Nucleus accumbens (tissue), 56 donors: ENCODE data around the gene HCAR2.
"Not testable (repeated sequence)": the region's sequence is repeated elsewhere in the genome, so short reads cannot be mapped to it uniquely, and the experiment has no call there.

ENCODE experiments used
- DNase-seq, 56 donors: peaks; one replicate each; lab custom pipeline; 2025; lab: John Stamatoyannopoulos, UW

Gene HCAR2

DNA sequence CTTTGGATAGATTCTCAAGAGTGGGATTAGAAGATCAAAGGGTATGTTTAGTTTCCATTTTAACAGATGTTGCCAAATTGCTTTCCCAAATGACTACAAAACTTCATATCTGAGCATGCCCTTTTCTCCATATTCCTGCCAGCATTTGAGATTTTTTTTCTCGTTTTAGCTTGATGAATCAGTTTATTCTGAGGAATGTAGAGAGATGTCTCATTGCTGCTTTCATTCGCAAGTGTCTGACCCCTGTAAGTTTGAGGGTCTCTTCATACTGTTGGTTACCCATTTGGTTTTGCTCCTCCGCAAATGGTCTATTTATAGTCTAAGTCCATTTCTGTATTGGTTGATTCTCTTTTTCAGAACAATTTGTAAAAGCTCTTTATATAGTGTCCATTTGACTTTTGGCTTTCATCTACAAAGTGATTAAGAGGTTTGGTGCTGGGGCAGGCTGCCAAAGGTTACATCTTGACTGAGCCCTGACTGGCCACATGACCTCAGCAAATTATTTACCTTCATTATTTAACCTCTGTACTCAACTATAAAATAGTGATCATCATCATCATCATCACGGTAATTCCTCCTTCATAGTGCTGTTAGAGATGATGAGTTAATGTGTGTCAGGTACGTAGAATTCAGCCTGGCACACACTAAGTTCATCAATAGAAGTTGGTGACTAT lies 33.6 kb downstream of the HCAR2 start:
- DNase-seq, result no peak

GRCh38 chr12:122668268-122668667 lies 34.9 kb downstream of the HCAR2 start:
- no peak for DNase-seq

DNA sequence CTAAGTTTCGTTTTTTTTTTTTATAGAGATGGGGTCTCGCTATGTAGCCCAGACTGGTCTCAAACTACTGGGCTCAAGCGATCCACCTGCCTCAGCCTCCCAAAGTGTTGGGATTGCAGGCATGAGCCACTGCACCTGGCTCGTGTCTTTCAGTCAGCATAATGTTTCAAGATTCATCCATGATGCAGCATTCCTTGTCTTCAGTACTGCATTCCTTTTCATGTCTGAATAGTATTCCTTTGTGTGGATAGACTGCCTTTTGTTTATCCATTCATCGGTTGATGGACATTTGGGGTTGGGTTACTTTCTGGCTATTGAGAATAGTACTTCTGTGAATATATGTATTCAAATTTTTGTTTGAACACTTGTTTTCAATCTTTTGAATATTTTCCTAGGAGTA lies 37.4 kb downstream of the HCAR2 start:
- DNase-seq, result no peak

DNA sequence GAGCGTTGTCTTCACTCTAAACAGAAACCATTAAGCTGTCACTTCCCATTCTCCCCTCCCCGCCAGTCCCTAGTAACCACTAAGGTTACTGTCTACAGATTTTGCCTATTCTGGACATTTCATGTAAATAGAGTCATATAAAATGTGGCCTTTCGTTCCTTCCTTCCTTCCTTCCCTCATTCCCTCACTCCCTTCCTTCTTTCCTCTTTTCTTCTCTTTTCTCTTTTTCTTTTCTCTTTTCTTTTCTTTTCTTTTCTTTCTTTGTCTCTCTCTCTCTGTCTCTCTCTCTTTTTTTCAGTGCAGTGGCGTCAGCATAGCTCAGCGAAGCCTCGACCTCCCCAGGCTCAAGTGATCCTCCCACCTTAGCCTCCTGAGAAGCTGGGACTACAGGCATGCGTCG lies 37.8 kb downstream of the HCAR2 start:
- no peak for DNase-seq

DNA sequence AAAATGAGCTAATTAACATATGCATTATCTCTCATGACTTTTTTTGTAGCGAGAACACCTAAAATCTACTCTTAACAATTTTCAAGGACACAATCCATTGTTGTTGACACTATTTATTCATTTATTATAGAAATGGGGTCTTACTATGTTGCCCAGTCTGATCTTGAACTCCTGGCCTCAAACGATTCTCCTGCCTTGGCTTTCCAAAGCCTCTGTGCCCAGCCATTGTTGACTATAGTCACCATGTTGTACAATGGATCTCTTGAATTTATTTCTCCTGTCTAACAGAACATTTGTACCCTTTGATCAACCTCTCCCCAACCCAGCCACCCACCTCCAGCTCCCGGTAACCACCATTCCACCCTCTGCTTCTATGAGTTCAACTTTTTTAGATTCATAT lies 41.2 kb downstream of the HCAR2 start:
- no peak for DNase-seq

DNA sequence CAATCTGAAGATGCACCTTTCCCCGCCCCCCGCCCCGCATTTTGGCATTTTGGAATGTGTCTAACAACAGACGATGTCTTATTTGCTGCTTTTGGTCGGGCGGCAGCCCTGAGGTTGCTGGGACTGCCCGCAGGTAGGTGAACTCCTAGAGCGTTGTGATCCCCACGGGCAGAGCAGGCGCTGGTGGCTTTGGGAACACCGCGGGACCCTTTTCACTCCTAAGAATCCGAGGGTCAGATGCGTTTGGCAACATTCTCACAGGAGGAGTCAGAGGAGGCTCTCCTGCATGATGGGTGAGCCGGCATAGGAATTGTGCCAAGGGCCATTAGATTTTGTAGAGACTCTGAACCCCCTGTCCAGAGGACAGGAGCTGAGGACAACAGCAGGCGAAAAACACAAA lies 41.9 kb downstream of the HCAR2 start:
- DNase-seq, result no peak

GRCh38 chr12:122659579-122659978 lies 43.6 kb downstream of the HCAR2 start:
- no peak for DNase-seq

GRCh38 chr12:122656298-122656697 lies 46.9 kb downstream of the HCAR2 start:
- no peak for DNase-seq

DNA sequence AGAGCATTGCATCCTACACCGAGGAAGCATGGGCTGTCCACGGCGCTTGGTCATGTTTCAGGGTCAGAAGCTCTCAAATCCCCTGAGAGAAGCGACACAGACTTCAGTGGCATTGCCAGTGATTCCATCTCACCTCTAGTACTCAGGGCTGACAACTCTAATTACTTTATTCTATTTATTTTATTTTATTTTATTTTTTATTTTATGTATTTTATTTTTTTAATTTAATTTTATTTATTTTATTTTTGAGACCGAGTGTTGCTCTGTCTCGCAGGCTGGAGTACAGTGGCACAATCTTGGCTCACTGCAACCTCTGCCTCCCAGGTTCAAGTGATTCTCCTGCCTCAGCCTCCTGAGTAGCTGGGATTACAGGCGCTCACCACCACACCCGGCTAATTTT lies 49.9 kb downstream of the HCAR2 start:
- not testable (repeated sequence) for DNase-seq

DNA sequence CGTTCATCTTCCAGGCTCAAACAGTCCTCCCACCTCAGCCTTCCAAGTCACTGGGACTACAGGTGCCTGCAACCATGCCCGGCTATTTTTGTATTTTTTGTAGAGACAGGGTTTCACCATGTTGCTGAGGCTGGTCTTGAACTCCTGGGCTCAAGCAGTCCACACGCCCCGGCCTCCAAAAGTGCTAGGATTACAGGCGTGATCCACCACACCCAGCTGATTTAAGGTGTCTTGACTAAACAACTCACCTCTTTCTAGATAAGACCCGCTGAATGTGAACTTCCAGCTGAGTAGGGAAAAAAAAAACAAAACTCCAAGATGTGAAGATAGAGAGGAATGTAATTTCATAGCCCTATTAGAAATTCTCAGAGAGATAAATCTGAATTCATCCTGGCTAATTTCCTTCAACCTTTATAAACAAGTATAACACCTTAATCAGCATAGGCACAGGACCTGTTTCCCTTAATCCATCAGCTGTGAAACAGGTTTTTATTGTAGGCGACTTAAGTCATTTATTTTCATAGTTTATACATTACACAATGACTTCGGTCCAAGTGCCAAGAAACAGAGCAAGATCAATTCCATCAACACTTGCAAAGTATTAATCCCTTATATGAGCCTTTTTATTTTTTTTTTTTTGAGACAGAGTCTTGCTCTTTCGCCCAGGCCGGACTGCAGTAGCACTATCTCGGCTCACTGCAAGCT lies 51.5 kb downstream of the HCAR2 start:
- DNase-seq, result no peak
